ENCODE results near the gene CFAP20. TPM values are rescaled to one million over a fixed set of nuclear protein-coding genes. Genes with fewer than 3 reads are reported as not detected.

CFAP20 gene
- total RNA-seq, 1 donor from 2014 or later, result 41.4 TPM

DNA sequence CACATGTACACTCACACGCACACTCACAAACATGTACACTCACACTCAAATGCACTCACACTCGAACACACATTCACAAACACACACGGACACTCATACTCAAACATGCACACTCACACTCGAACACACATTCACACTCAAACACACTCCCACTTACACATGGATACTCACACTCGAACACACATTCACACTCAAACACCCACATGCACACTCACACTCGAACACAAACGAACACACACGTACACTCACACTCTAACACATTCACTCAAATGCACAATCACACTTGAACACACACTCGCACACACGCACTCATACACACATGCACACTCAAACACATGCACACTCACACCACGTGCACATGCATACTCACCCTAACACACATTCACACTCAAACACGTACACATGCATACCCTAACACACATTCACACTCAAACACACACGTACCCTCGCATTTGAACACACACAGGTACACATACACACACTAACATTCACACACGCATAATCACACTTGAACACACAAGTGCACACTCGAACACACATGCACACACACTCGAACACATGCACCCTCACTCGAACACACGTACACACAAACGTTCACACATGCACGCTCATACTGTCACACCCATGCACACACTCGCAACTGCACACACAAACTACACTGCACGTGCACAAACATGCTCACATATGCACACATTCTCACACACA lies 41.8 kb downstream of the CFAP20 start:
- H3K4me3 Mint-ChIP-seq, result no peak overlapping the region
- no peaks in the 10 kb centered on the region for H3K36me3 Mint-ChIP-seq
- H3K9me3 Mint-ChIP-seq, result no peaks in the 10 kb centered on the region
- H3K27ac Mint-ChIP-seq, result no peak overlapping the region
- H3K27me3 Mint-ChIP-seq (ENCODE audit: low read depth), result peaks cover 6% of the 10 kb centered on the region
- no peaks in the 10 kb centered on the region for H3K4me1 Mint-ChIP-seq
- TF ChIP-seq, protein P1, sequence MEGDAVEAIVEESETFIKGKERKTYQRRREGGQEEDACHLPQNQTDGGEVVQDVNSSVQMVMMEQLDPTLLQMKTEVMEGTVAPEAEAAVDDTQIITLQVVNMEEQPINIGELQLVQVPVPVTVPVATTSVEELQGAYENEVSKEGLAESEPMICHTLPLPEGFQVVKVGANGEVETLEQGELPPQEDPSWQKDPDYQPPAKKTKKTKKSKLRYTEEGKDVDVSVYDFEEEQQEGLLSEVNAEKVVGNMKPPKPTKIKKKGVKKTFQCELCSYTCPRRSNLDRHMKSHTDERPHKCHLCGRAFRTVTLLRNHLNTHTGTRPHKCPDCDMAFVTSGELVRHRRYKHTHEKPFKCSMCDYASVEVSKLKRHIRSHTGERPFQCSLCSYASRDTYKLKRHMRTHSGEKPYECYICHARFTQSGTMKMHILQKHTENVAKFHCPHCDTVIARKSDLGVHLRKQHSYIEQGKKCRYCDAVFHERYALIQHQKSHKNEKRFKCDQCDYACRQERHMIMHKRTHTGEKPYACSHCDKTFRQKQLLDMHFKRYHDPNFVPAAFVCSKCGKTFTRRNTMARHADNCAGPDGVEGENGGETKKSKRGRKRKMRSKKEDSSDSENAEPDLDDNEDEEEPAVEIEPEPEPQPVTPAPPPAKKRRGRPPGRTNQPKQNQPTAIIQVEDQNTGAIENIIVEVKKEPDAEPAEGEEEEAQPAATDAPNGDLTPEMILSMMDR (IDR thresholded peaks at IDR 0.05; ENCODE audit: unreplicated experiment), result no peak
- no peak for DNase-seq (ENCODE audit: low spot score in 2 of 2, unreplicated experiment in 2 of 2)

- TF ChIP-seq, protein P1 (IDR thresholded peaks at IDR 0.05; ENCODE audit: unreplicated experiment), result no peak
- Mint-ChIP-seq H3K36me3 (no peaks in the 10 kb centered on the region), H3K9me3 (no peaks in the 10 kb centered on the region), H3K4me1 (no peaks in the 10 kb centered on the region), H3K27ac (no peak overlapping the region), H3K4me3 (no peak overlapping the region), H3K27me3 (ENCODE audit: low read depth) (no peaks in the 10 kb centered on the region)
- no peak for DNase-seq (ENCODE audit: low spot score in 2 of 2, unreplicated experiment in 2 of 2)
Observed at GRCh38 chr16:58086381-58087208, 42.6 kb downstream of the CFAP20 start.

- Mint-ChIP-seq H3K4me1 (no peaks in the 10 kb centered on the region), H3K36me3 (no peaks in the 10 kb centered on the region), H3K9me3 (no peaks in the 10 kb centered on the region), H3K4me3 (no peak overlapping the region), H3K27ac (no peak overlapping the region), H3K27me3 (ENCODE audit: low read depth) (no peaks in the 10 kb centered on the region)
- TF ChIP-seq, protein P1 (IDR thresholded peaks at IDR 0.05; ENCODE audit: unreplicated experiment), result no peak
- DNase-seq (ENCODE audit: low spot score in 2 of 2, unreplicated experiment in 2 of 2), result no peak
Observed at GRCh38 chr16:58085584-58086251, 43.5 kb downstream of the CFAP20 start.

DNA sequence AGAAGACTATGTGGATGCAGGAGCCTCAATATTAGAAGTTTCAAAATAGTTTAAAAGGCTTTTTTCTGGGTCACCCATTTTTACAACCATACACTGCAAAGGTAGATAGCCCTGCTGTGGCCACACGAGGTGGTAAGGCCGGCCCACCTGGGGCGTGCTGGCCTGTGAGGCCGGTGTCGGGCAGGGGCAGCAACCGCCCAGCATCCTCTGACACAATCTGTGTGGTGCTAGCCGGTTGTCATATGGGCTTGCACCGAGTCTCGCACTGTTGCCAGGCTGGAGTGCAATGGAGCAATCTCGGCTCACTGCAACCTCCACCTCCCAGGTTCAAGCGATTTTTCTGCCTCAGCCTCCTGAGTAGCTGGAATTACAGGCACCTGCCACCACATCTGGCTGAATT lies 44.0 kb downstream of the CFAP20 start:
- Mint-ChIP-seq H3K36me3 (no peaks in the 10 kb centered on the region), H3K27ac (no peak overlapping the region), H3K9me3 (no peaks in the 10 kb centered on the region), H3K4me3 (no peak overlapping the region), H3K4me1 (no peaks in the 10 kb centered on the region), H3K27me3 (ENCODE audit: low read depth) (no peaks in the 10 kb centered on the region)
- DNase-seq (ENCODE audit: low spot score in 2 of 2, unreplicated experiment in 2 of 2), result no peak
- TF ChIP-seq, protein P1 (IDR thresholded peaks at IDR 0.05; ENCODE audit: unreplicated experiment), result no peak

GRCh38 chr16:58084635-58085034 lies 44.5 kb downstream of the CFAP20 start:
- DNase-seq (ENCODE audit: low spot score in 2 of 2, unreplicated experiment in 2 of 2), result no peak
- Mint-ChIP-seq H3K36me3 (no peaks in the 10 kb centered on the region), H3K4me3 (no peak overlapping the region), H3K4me1 (no peaks in the 10 kb centered on the region), H3K27me3 (ENCODE audit: low read depth) (no peaks in the 10 kb centered on the region), H3K9me3 (no peaks in the 10 kb centered on the region), H3K27ac (no peak overlapping the region)
- TF ChIP-seq, protein P1 (IDR thresholded peaks at IDR 0.05; ENCODE audit: unreplicated experiment), result no peak

Data from mesothelial cell of epicardium (in vitro differentiated cells).